ENCODE results near the gene CA4.
A peak's percentile ranks its signal among the peaks of the same experiment; 100 is the strongest.
"Not testable (repeated sequence)": the region's sequence is repeated elsewhere in the genome, so short reads cannot be mapped to it uniquely, and the experiment has no call there.

The CA4 gene

DNA sequence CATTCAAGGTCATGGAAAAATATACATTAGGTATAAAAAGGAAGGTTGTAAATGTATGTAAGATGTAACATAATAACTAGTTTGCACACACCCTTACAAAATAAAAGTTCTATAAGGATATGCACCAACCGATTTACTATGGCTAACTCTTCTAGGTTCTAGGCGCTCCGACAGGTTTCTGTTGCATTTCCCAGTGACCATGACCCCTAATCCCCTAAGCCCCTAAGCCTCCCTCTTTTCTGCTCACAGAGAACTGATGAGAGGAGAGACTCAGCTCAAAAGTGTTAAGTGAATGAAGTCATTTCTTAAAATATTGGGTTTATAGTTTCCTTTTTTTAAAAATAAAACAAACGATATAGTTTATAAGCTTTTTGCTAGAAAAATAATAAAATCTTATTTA, 41.1 kb upstream of the CA4 start:
- DNase-seq (ENCODE audit: insufficient read length, low spot score) (no peak), FAIRE-seq (no peak)
- TF ChIP-seq, protein P1, sequence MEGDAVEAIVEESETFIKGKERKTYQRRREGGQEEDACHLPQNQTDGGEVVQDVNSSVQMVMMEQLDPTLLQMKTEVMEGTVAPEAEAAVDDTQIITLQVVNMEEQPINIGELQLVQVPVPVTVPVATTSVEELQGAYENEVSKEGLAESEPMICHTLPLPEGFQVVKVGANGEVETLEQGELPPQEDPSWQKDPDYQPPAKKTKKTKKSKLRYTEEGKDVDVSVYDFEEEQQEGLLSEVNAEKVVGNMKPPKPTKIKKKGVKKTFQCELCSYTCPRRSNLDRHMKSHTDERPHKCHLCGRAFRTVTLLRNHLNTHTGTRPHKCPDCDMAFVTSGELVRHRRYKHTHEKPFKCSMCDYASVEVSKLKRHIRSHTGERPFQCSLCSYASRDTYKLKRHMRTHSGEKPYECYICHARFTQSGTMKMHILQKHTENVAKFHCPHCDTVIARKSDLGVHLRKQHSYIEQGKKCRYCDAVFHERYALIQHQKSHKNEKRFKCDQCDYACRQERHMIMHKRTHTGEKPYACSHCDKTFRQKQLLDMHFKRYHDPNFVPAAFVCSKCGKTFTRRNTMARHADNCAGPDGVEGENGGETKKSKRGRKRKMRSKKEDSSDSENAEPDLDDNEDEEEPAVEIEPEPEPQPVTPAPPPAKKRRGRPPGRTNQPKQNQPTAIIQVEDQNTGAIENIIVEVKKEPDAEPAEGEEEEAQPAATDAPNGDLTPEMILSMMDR (IDR thresholded peaks at IDR 0.05; ENCODE audit: insufficient read depth, missing control alignments), result no peak

DNA sequence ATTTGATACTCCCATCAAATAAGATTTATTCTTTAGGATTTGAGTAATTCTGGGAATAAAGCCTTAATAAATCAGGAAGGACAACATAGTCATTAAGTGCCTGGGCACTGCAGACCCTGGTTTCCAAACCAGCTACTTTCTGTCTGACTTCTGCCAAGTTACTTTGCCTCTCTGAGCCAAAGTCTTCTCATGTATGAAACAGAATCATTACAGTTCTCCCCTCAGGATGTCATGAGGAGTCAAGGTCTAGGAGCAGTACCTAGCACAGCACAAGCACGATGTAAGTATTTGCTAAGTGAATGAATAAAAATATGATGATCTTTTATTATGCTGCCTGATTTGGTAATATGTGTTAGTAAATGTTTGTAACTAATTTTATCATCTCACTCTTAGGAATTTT, 40.6 kb upstream of the CA4 start:
- no peak for FAIRE-seq
- TF ChIP-seq, protein P1 (IDR thresholded peaks at IDR 0.05; ENCODE audit: insufficient read depth, missing control alignments), result no peak
- DNase-seq (ENCODE audit: insufficient read length, low spot score), result no peak

- FAIRE-seq (no peak), DNase-seq (ENCODE audit: insufficient read length, low spot score) (no peak)
- TF ChIP-seq, protein P1 (IDR thresholded peaks at IDR 0.05; ENCODE audit: insufficient read depth, missing control alignments), result no peak
Observed at GRCh38 chr17:60110586-60110985, 39.2 kb upstream of the CA4 start.

- peak; percentile 84 for FAIRE-seq
- TF ChIP-seq, protein P1 (IDR thresholded peaks at IDR 0.05; ENCODE audit: insufficient read depth, missing control alignments), result peak; percentile 1
- DNase-seq (ENCODE audit: insufficient read length, low spot score), result not testable (repeated sequence)
Observed at GRCh38 chr17:60111661-60112060, 38.1 kb upstream of the CA4 start.

DNA sequence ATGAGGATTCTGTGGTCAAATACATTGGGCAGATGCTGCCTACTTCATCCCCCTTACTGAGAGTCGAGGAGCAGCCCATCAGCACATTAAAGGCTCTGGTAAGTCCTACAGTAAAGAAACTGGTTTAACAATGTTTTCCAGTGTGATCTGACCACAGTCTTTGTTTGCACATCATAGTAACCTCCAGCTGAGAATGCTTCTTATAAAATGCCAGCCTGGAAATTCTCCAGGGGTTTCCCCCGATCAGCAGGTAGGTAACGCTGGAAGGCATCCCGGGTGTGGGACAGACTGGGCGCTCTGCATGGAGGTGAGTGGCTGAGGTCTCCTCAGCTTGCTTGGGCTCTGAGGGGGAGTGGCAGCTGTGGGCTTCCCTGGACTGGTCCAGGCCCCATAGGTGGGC, 34.4 kb upstream of the CA4 start:
- FAIRE-seq; DNase-seq (ENCODE audit: insufficient read length, low spot score): not testable (repeated sequence)

GRCh38 chr17:60116196-60116595, 33.6 kb upstream of the CA4 start:
- FAIRE-seq; DNase-seq (ENCODE audit: insufficient read length, low spot score): not testable (repeated sequence)

DNA sequence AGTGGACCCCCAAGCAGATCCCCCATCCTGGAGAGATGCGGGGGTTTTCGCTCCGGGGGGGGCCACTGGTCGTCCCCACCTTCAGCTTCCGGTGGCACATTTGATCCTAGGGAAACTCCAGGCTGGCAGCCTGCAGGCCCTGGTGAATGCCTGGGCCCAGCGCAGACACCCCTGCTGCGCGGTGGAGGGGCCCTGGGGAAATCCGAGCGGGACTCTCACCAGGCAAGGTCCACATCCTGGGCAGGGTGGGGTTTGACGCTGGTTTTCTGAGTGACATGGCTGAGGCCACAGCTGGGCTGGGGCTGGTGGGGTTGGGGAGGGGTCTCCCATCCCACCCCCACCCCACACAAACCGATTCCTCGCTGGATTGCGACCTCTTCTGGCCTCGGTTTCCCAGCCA, 30.6 kb upstream of the CA4 start:
- not testable (repeated sequence) for FAIRE-seq

GRCh38 chr17:60119807-60120748, 29.7 kb upstream of the CA4 start:
- FAIRE-seq; DNase-seq (ENCODE audit: insufficient read length, low spot score): not testable (repeated sequence)

More for the DNA sequence above, 30.6 kb upstream of the CA4 start:
- DNase-seq (ENCODE audit: insufficient read length, low spot score), result not testable (repeated sequence)

- no peak for FAIRE-seq
- DNase-seq (ENCODE audit: insufficient read length, low spot score), result no peak
- TF ChIP-seq, protein P1 (IDR thresholded peaks at IDR 0.05; ENCODE audit: insufficient read depth, missing control alignments), result no peak
Observed at GRCh38 chr17:60127068-60128064, 22.4 kb upstream of the CA4 start.
